ENCODE measurements around the gene CWF19L1.

CWF19L1 gene

GRCh38 chr10:100245484-100246220 is 21.8 kb downstream of the CWF19L1 start:
- no peak for DNase-seq

GRCh38 chr10:100239851-100240250 is 27.6 kb downstream of the CWF19L1 start:
- DNase-seq = no peak

- DNase-seq = no peak
Measured at GRCh38 chr10:100238429-100238828, 29.0 kb downstream of the CWF19L1 start.

- no peak for DNase-seq
Measured at GRCh38 chr10:100232101-100232500, 35.3 kb downstream of the CWF19L1 start.

GRCh38 chr10:100229819-100230422 is 37.5 kb downstream of the CWF19L1 start:
- DNase-seq = no peak

- DNase-seq = no peak
Measured at GRCh38 chr10:100223879-100224278, 43.6 kb downstream of the CWF19L1 start.

GRCh38 chr10:100222529-100222928 is 44.9 kb downstream of the CWF19L1 start:
- no peak for DNase-seq

GRCh38 chr10:100216006-100216405 is 51.4 kb downstream of the CWF19L1 start:
- DNase-seq = no peak

GRCh38 chr10:100209303-100209702 is 58.1 kb downstream of the CWF19L1 start:
- DNase-seq = no peak

GRCh38 chr10:100208276-100208675 is 59.2 kb downstream of the CWF19L1 start:
- DNase-seq = no peak

- DNase-seq = no peak
Measured at GRCh38 chr10:100204370-100204769, 63.1 kb downstream of the CWF19L1 start.

GRCh38 chr10:100201549-100201948 is 65.9 kb downstream of the CWF19L1 start:
- no peak for DNase-seq

- DNase-seq = no peak
Measured at GRCh38 chr10:100194711-100195110, 72.7 kb downstream of the CWF19L1 start.

GRCh38 chr10:100192350-100192749 is 75.1 kb downstream of the CWF19L1 start:
- no peak for DNase-seq

- peak; percentile 26 for DNase-seq
Measured at GRCh38 chr10:100186253-100187212, 80.9 kb downstream of the CWF19L1 start.

GRCh38 chr10:100185364-100186252 is 81.8 kb downstream of the CWF19L1 start, which contains the start of gene ERLIN1:
Gene ERLIN1 (minus strand): TSS chr10:100186029. CDS start chr10:100185626, 403 bp downstream.
- peak; percentile 93 for DNase-seq

GRCh38 chr10:100184840-100185239 is 82.6 kb downstream of the CWF19L1 start:
- no peak for DNase-seq

- DNase-seq = no peak
Measured at GRCh38 chr10:100184426-100184825, 83.0 kb downstream of the CWF19L1 start.

GRCh38 chr10:100183481-100183880 is 84.0 kb downstream of the CWF19L1 start:
- DNase-seq = no peak

GRCh38 chr10:100182908-100183307 is 84.5 kb downstream of the CWF19L1 start:
- DNase-seq = no peak

All from stimulated activated CD4-positive, alpha-beta T cell treated with anti-CD3 and anti-CD28 coated beads, Interleukin-1b, Interleukin-23, amount 100 ng/mL, for 48 hours (primary cell).